Gastroesophageal sphincter (tissue), 4 donors: ENCODE data around the gene OR2A42. TPM values are rescaled to one million over a fixed set of nuclear protein-coding genes. Genes with fewer than 3 reads are reported as not detected.
"Not testable (repeated sequence)": the region's sequence is repeated elsewhere in the genome, so short reads cannot be mapped to it uniquely, and the experiment has no call there.

ENCODE experiments used
- ATAC-seq: fragments of 150-250 bp; one replicate; pipeline ENCODE4 v1.9.1; 2016; ENCODE audit warnings: mild to moderate bottlenecking, moderate library complexity
- H3K27ac ChIP-seq, 4 donors: fragments of 200-600 bp; sonication (generic) in 3 of 4; 1 replicate in 3 of 4; 2 replicates in 1 of 4; pipeline ENCODE4 v1.5.1; 2016 to 2019
- H3K27me3 ChIP-seq: fragments of 200-600 bp; sonication (generic); one replicate; pipeline ENCODE4 v1.5.1; 2019
- H3K36me3 ChIP-seq, 2 donors: fragments of 200-600 bp; sonication (generic); one replicate each; pipeline ENCODE4 v1.5.1; 2019; ENCODE audit warnings: control low read depth in 1 of 2
- H3K4me1 ChIP-seq, 3 donors: fragments of 200-600 bp; sonication (generic); 1 replicate in 2 of 3; 2 replicates in 1 of 3; pipeline ENCODE4 v1.5.1; 2016 to 2019; ENCODE audit warnings: control low read depth in 2 of 3
- H3K4me3 ChIP-seq, 2 donors: fragments of 200-600 bp; sonication (generic); one replicate each; pipeline ENCODE4 v1.5.1; 2019; ENCODE audit warnings: mild to moderate bottlenecking in 1 of 2, moderate library complexity in 1 of 2
- H3K9me3 ChIP-seq, 3 donors: fragments of 200-600 bp; sonication (generic); one replicate each; pipeline ENCODE4 v1.5.1; 2017 to 2019; ENCODE audit warnings: control low read depth in 2 of 3
- EP300 ChIP-seq: sonication (generic); formaldehyde crosslinking; IDR thresholded peaks from one replicate; pipeline ENCODE4 v1.6.1; 2017; ENCODE audit warnings: antibody characterized with exemption, mild to moderate bottlenecking
- POLR2A ChIP-seq, 2 donors: fragments of 450-650 bp; IDR thresholded peaks; one replicate each; pipeline ENCODE4 v1.6.1; 2017; ENCODE audit warnings: antibody characterized with exemption in 2 of 2, mild to moderate bottlenecking in 2 of 2, moderate library complexity in 1 of 2
- POLR2AphosphoS5 ChIP-seq: sonication (generic); formaldehyde crosslinking; IDR thresholded peaks from one replicate; pipeline ENCODE4 v1.6.1; 2017; ENCODE audit warnings: antibody characterized with exemption
- WGBS, 2 donors: methylation state at CpG; one replicate each; pipeline ENCODE4 v1.1.5; 2018; ENCODE audit warnings: low coverage in 1 of 2; 5-methylcytosine and 5-hydroxymethylcytosine counted together
- total RNA-seq, 4 donors: library from RNA; depleted of rRNA; stranded (reverse); fragments of >200 nt; gene quantifications; one replicate each; pipeline ENCODE4 v1.1.0, GENCODE V29; 2016
- TF ChIP-seq, protein P1 (sequence below), 4 experiments: fragments of 200-600 bp in 2 of 4; fragments of 450-650 bp in 2 of 4; sonication (generic) in 1 of 4; IDR thresholded peaks; one replicate each; pipeline ENCODE4 v1.5.1; 2017 to 2019; ENCODE audit warnings: antibody characterized with exemption in 4 of 4, mild to moderate bottlenecking in 2 of 4, moderate library complexity in 2 of 4

OR2A42 gene
- total RNA-seq, 4 donors from 2014 or later = 0.16 to 0.39 TPM; not detected in 2

DNA sequence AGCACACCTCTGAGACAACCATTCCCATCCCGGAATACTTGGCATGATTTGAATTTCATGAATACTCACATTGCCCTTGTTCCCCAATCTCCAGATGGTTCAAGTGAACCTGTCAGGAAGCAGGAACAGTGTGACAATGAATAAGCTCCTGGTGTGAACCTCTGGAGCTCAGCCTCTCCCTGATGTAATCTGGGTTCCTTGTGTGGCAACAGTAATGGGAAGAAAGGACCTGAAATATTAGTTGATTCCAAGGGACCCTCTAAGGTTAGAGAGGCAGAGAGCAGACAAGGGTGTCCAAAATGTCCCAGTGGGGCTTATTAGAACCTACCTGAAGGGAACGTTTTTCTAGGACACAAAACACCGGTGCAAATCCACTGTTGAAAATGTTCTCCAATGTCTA is 16.7 kb upstream of the OR2A42 start:
- WGBS, 2 donors = 62 to 80% methylated on average over 2 to 3 of the region's 3 CpGs
- Histone ChIP-seq H3K27me3 (no peaks in the 10 kb centered on the region), H3K9me3 (no peaks in the 10 kb centered on the region), H3K36me3 (no peaks in the 10 kb centered on the region), H3K4me3 (no peak overlapping the region), H3K27ac (no peak overlapping the region), H3K4me1 (no peaks in the 10 kb centered on the region)
- ATAC-seq = no peak
- TF ChIP-seq, protein P1, sequence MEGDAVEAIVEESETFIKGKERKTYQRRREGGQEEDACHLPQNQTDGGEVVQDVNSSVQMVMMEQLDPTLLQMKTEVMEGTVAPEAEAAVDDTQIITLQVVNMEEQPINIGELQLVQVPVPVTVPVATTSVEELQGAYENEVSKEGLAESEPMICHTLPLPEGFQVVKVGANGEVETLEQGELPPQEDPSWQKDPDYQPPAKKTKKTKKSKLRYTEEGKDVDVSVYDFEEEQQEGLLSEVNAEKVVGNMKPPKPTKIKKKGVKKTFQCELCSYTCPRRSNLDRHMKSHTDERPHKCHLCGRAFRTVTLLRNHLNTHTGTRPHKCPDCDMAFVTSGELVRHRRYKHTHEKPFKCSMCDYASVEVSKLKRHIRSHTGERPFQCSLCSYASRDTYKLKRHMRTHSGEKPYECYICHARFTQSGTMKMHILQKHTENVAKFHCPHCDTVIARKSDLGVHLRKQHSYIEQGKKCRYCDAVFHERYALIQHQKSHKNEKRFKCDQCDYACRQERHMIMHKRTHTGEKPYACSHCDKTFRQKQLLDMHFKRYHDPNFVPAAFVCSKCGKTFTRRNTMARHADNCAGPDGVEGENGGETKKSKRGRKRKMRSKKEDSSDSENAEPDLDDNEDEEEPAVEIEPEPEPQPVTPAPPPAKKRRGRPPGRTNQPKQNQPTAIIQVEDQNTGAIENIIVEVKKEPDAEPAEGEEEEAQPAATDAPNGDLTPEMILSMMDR (IDR thresholded peaks at IDR 0.05) = no peak
- no peak for TF ChIP-seq EP300
- TF ChIP-seq POLR2AphosphoS5 = no peak
- no peak for TF ChIP-seq POLR2A (IDR thresholded peaks at IDR 0.05)

DNA sequence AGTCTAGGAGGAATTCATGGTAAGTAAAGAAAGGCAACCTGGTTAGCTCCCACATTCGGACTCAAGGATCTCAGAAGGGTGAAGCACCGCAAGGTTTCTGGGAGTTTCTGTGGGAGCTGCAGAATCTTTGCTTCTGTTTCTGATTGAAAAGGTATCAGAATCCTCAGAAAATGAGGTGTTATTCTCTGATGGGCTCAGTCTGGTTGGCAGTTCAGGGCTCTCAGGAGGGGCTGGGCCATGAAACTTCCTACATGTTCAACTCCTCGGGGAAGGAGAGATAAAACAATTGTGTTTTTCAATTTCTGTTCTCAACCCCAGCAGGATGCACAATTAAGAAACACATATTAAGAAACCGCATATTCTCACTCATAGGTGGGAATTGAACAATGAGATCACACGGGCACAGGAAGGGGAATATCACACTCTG is 16.1 kb upstream of the OR2A42 start:
- TF ChIP-seq POLR2A (IDR thresholded peaks at IDR 0.05) (no peak), POLR2AphosphoS5 (no peak), EP300 (no peak)
- TF ChIP-seq, protein P1 (IDR thresholded peaks at IDR 0.05) = no peak
- H3K27me3 ChIP-seq = no peaks in the 10 kb centered on the region
- H3K27ac ChIP-seq = no peak overlapping the region
- no peaks in the 10 kb centered on the region for H3K9me3 ChIP-seq
- no peaks in the 10 kb centered on the region for H3K4me1 ChIP-seq
- ATAC-seq = no peak
- 75 to 76% methylated on average over 2 to 5 of the region's 5 CpGs for WGBS, 2 donors
- H3K4me3 ChIP-seq = no peak overlapping the region
- no peaks in the 10 kb centered on the region for H3K36me3 ChIP-seq

DNA sequence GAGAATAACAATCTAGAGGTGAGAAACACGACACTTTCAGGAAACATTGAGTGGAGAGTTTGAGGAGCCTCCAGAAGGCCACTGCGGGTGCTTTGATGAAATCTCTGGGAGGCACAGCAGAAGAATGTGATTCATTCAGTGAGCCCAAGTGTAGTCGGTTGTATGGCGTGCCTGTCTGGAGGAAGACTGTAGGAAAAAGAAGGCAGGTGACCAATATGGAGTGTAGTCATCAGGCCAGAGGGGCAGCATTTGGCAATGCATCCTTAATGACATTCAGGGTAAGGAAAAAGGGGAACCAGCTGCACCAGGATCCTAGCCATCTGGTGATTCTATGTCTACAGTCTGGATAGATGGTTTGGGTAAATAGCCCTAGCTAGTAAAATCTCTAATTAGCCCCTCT is 12.9 kb upstream of the OR2A42 start:
- not testable (repeated sequence) for H3K9me3 ChIP-seq, H3K4me1 ChIP-seq, H3K27me3 ChIP-seq, H3K4me3 ChIP-seq, ATAC-seq, H3K27ac ChIP-seq, H3K36me3 ChIP-seq
- no CpG with 5 or more reads among the region's 4 CpGs for WGBS, 2 donors

DNA sequence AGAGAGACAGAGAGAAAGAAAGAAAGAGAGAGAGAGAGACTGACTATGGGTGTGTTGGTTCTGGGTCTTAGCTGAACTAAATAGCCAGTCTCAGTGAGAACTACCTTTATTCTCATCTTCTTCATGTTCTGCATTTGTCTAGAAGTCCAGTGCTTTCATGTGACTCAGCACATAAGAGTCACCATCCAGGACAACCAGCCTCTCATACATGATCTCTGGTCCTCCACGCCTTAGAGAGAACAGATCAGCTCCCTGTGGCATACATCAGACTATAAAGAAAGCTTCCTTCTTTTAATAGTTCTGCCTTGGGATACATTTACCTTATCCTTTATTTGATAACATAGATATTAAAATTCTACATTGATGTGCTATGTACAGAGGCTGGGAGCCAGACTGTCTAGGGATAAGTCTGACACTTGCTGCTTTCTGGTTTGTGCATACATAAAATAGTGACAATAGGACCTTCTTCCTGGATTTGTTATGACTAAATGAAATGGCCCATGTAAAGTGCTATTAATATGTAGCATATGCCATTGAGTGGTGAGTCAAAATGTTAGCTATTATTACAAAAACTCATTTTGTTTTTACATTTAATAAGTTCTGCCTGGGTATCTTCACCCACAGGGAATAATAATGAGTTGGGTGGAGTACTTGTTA is 8.4 kb upstream of the OR2A42 start:
- not testable (repeated sequence) for H3K27ac ChIP-seq, H3K4me1 ChIP-seq, H3K27me3 ChIP-seq, H3K4me3 ChIP-seq, H3K36me3 ChIP-seq, H3K9me3 ChIP-seq, ATAC-seq
- WGBS, 2 donors = no CpG with 5 or more reads among the region's 1 CpG

DNA sequence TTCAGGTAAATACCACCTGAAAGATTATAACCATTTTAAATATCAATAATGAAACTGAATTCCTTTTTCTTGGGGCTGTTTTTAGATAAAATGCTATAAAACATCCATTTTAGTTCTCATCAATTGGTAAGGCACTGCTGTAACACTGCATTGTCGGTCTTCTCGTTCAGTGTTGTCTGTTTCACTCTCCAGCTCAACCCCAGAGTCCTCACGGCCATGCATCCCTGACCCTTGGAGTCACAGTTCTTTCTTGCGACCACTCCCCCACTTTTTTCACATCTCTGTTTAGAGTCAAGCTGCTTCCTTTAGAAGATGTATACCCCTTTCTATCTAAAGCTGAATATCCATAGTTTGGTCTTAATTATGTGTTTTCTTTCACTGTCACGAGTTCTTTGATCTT is 7.6 kb upstream of the OR2A42 start:
- WGBS, 2 donors = no CpG with 5 or more reads among the region's 5 CpGs
- H3K36me3 ChIP-seq, ATAC-seq, H3K27me3 ChIP-seq, H3K27ac ChIP-seq, H3K4me3 ChIP-seq, H3K9me3 ChIP-seq, H3K4me1 ChIP-seq: not testable (repeated sequence)

DNA sequence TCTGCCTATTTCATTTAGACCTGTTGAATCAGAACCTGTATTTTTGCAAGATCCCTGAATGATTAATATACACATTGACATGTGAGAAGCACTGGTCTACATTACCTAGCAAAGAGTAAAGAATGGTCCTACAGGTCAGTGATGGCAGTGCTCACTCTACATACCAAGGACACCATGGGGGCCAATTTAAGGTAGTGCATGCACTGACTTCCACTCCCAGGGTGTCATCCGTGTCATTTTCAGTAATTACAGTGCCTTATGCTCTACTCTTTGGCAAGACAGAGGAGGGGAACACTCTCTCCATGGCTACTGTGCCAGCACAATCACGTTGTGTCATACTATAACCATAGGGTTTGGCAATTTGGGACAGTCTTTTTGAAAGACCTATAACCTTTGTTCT is 6.0 kb upstream of the OR2A42 start:
- H3K9me3 ChIP-seq, H3K36me3 ChIP-seq, H3K27me3 ChIP-seq, H3K4me1 ChIP-seq, H3K27ac ChIP-seq, H3K4me3 ChIP-seq, ATAC-seq: not testable (repeated sequence)
- WGBS, 2 donors = no CpG with 5 or more reads among the region's 2 CpGs

DNA sequence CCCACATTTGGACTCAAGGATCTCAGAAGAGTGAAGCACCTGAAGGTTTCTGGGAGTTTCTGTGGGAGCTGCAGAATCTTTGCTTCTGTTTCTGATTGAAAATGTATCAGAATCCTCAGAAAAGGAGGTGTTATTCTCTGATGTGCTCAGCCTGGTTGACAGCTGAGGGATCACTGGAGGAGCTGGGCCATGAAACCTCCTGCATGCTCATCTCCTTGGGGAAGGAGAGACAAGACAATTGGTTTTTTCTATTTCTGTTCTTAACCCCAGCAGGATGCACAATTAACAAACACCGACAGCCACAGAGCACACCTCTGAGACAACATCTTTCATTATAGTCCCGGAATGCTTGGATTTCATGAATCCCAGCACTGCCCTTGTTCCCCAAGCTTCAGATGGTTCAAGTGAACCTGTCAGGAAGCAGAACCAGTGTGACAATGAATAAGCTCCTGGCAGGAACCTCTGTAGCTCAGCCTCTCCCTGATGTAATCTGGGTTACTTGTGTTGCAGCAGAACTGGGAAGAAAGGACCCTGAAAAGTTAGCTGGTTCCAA is 799 bp downstream of the OR2A42 start:
- not testable (repeated sequence) for ATAC-seq

DNA sequence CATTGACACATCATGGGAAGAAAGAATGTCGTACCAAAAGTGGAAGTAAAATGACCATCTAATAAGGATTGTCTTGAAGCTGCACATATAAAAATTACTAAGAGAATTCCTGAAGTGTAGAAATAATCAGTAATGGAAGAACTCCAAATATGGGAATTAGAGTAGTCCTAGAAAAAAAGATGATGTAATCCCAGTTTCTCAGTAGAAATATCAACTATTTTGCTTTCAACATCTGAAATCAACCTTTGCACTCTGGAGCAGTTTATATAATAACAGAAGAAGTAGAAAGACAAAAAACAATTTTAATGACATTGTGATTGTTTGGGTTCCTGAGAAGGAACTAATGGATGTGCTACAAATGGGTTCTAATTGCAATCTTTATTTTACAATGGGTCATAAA is 6.4 kb downstream of the OR2A42 start:
- not testable (repeated sequence) for H3K27ac ChIP-seq, H3K4me1 ChIP-seq, ATAC-seq, H3K4me3 ChIP-seq, H3K9me3 ChIP-seq, H3K36me3 ChIP-seq, H3K27me3 ChIP-seq
- WGBS, 2 donors = 63 to 100% methylated on average over 1 of the region's 1 CpG

More for the DNA sequence above, 799 bp downstream of the OR2A42 start:
- not testable (repeated sequence) for H3K36me3 ChIP-seq, H3K4me3 ChIP-seq, H3K27me3 ChIP-seq, H3K4me1 ChIP-seq, H3K27ac ChIP-seq, H3K9me3 ChIP-seq
- 86% methylated on average over 2 of the region's 2 CpGs; no CpG with 5 or more reads in 1 of the 2 donors for WGBS, 2 donors

DNA sequence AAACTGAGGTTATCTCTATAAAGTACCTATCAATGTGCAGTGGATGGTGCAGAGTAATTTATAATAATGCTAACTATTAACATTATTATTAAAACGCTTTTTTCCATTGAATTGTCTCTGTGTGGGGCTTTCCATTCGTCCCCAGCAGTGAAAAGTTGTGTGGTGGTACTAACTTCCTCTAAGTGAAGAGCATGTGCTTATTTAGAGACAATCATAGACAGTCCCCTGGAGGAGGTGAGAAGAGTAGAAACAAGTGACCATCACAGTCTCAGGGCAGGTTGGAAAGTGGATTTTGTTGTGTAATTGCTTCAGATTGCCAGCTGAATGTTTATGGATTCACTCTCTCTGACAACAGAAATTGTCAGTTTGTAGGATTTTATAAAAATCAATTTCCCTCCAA is 8.4 kb downstream of the OR2A42 start:
- not testable (repeated sequence) for H3K27me3 ChIP-seq, H3K36me3 ChIP-seq, H3K27ac ChIP-seq, H3K4me1 ChIP-seq, H3K9me3 ChIP-seq, H3K4me3 ChIP-seq, ATAC-seq
- WGBS, 2 donors = no CpG with 5 or more reads among the region's 2 CpGs

DNA sequence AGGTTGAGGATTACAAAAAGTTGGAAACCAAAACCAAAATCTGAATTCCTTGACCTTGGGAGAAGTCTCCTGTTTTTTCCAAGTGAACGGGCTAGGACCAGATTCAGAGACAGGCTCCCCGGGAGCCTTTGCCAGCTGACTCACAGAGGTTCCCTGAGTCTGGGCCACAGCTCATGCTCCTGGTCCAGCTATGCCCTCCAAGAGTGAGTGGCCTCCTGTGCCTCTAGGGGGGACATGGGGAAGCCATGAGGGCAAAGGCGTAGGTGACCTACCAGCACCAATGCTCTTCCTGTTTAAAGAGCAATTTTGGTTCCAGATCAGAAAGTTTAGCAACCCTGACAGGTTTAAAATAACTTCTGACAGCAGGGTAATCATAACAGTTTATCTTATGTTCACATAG is 10.6 kb downstream of the OR2A42 start:
- not testable (repeated sequence) for H3K4me3 ChIP-seq, ATAC-seq
- WGBS, 2 donors = 40% methylated on average over 1 of the region's 3 CpGs; no CpG with 5 or more reads in 1 of the 2 donors

DNA sequence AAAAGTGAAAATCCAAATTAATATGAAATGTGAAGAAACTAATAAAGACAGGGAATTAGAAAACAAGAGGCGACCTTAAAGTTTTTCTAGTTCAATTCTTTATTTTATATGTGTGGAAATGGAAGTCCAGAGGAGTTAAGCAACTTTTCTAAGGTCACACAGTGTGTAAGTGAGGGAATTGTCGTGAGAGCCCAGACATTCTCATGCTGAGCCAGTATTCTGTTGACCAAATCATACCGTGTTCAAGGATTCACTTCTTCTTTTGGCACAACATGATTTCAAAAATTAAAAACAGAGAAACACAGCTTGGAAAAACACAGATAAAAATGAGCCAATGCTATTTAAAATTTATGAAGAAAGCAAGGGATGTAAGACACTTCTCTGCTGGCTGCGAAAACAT is 12.5 kb downstream of the OR2A42 start:
- ATAC-seq, H3K36me3 ChIP-seq, H3K9me3 ChIP-seq, H3K4me1 ChIP-seq, H3K27ac ChIP-seq, H3K4me3 ChIP-seq, H3K27me3 ChIP-seq: not testable (repeated sequence)
- WGBS, 2 donors = 66 to 73% methylated on average over 2 to 3 of the region's 4 CpGs

More for the DNA sequence above, 10.6 kb downstream of the OR2A42 start:
- H3K27me3 ChIP-seq, H3K36me3 ChIP-seq, H3K27ac ChIP-seq, H3K4me1 ChIP-seq, H3K9me3 ChIP-seq: not testable (repeated sequence)
